KMS-11 (cell line): ENCODE data around the gene PCDHB4.

ENCODE experiments used
- H2AFZ ChIP-seq: fragments of 200-600 bp; sonication (generic); 2 replicates; pipeline ENCODE4 v1.6.1; 2016; ENCODE audit warnings: antibody characterized with exemption, mixed run types, low read depth
- H3K27ac ChIP-seq: fragments of 200-600 bp; sonication (generic); 2 replicates; pipeline ENCODE4 v1.6.1; 2016; ENCODE audit warnings: mild to moderate bottlenecking, mixed run types
- H3K27me3 ChIP-seq: fragments of 200-600 bp; sonication (generic); 2 replicates; pipeline ENCODE4 v1.6.1; 2017; ENCODE audit warnings: mild to moderate bottlenecking, low read depth, mixed run types, moderate library complexity; ENCODE audit not compliant: insufficient read depth
- H3K36me3 ChIP-seq: fragments of 200-600 bp; sonication (generic); 2 replicates; pipeline ENCODE4 v1.6.1; 2017; ENCODE audit warnings: mild to moderate bottlenecking, mixed run types; ENCODE audit not compliant: insufficient read depth
- H3K4me1 ChIP-seq: fragments of 200-600 bp; sonication (generic); 2 replicates; pipeline ENCODE4 v1.6.1; 2016; ENCODE audit warnings: mild to moderate bottlenecking, low read depth, mixed run types; ENCODE audit not compliant: poor library complexity, severe bottlenecking
- H3K4me2 ChIP-seq: fragments of 200-600 bp; sonication (generic); 2 replicates; pipeline ENCODE4 v1.7.0; 2016; ENCODE audit warnings: mild to moderate bottlenecking, mixed run types
- H3K4me3 ChIP-seq: fragments of 200-600 bp; sonication (generic); IDR thresholded peaks from 2 replicates; pipeline ENCODE4 v1.6.1; 2017; ENCODE audit warnings: low read depth, low read length, mixed read lengths; ENCODE audit not compliant: insufficient read depth
- H3K79me2 ChIP-seq: fragments of 200-600 bp; sonication (generic); 2 replicates; pipeline ENCODE4 v1.6.1; 2016; ENCODE audit warnings: low read depth, mixed run types; ENCODE audit not compliant: insufficient read depth
- H3K9ac ChIP-seq: fragments of 200-600 bp; sonication (generic); 2 replicates; pipeline ENCODE4 v1.6.1; 2016; ENCODE audit warnings: mild to moderate bottlenecking, mixed run types
- H4K20me1 ChIP-seq: fragments of 200-600 bp; sonication (generic); 2 replicates; pipeline ENCODE4 v1.6.1; 2016; ENCODE audit warnings: mild to moderate bottlenecking, mixed run types; ENCODE audit not compliant: insufficient read depth
- CTCF ChIP-seq: fragments of 200-600 bp; sonication (generic); conservative IDR thresholded peaks from 2 replicates; pipeline ENCODE4 v1.6.1; 2017; ENCODE audit warnings: low read depth, mild to moderate bottlenecking, antibody characterized with exemption, low read length, moderate library complexity, mixed read lengths

The PCDHB4 gene

GRCh38 chr5:141121563-141121962 lies at the start of gene PCDHB4:
PCDHB4 (plus strand) TSS chr5:141121818; CDS start chr5:141121999, 181 bp downstream.
- no peak within 1 kb of the TSS for H2AFZ ChIP-seq
- no peak for TF ChIP-seq CTCF

GRCh38 chr5:141077826-141078225 lies 43.8 kb upstream of the PCDHB4 start:
- Histone ChIP-seq H3K27ac (no peak overlapping the region), H3K4me3 (no peak overlapping the region)
- no peak for TF ChIP-seq CTCF

More at GRCh38 chr5:141121563-141121962, at the start of gene PCDHB4:
- H3K4me1 ChIP-seq: no peaks in the 10 kb centered on the region
- H3K4me3 ChIP-seq: no peak within 1 kb of the TSS
- H3K27me3 ChIP-seq: no peaks in the 10 kb centered on the region
- no peaks in the 10 kb centered on the region for H4K20me1 ChIP-seq
- H3K36me3 ChIP-seq: no peaks in the 10 kb centered on the region
- H3K79me2 ChIP-seq: no peaks in the 10 kb centered on the region
- H3K27ac ChIP-seq: no peak within 1 kb of the TSS
- H3K9ac ChIP-seq: no peak within 1 kb of the TSS
- H3K4me2 ChIP-seq: no peak within 1 kb of the TSS

GRCh38 chr5:141082228-141082627 lies 39.4 kb upstream of the PCDHB4 start:
- Histone ChIP-seq H3K36me3 (no peaks in the 10 kb centered on the region), H3K4me1 (no peaks in the 10 kb centered on the region), H3K4me3 (no peak overlapping the region), H3K27me3 (no peaks in the 10 kb centered on the region), H3K79me2 (no peaks in the 10 kb centered on the region), H3K9ac (no peak overlapping the region), H4K20me1 (no peaks in the 10 kb centered on the region), H2AFZ (no peak overlapping the region), H3K4me2 (no peak overlapping the region), H3K27ac (no peak overlapping the region)
- no peak for TF ChIP-seq CTCF

More at GRCh38 chr5:141077826-141078225, 43.8 kb upstream of the PCDHB4 start:
- no peaks in the 10 kb centered on the region for H4K20me1 ChIP-seq
- no peaks in the 10 kb centered on the region for H3K79me2 ChIP-seq
- no peaks in the 10 kb centered on the region for H3K4me1 ChIP-seq
- no peak overlapping the region for H3K9ac ChIP-seq
- no peak overlapping the region for H2AFZ ChIP-seq
- no peaks in the 10 kb centered on the region for H3K27me3 ChIP-seq
- no peaks in the 10 kb centered on the region for H3K36me3 ChIP-seq
- H3K4me2 ChIP-seq: no peak overlapping the region

GRCh38 chr5:141084487-141084989 lies 37.1 kb upstream of the PCDHB4 start:
- H3K4me3 ChIP-seq: no peak overlapping the region
- H3K79me2 ChIP-seq: no peaks in the 10 kb centered on the region
- H3K27ac ChIP-seq: no peak overlapping the region
- H3K9ac ChIP-seq: no peak overlapping the region
- H2AFZ ChIP-seq: no peak overlapping the region
- no peaks in the 10 kb centered on the region for H3K27me3 ChIP-seq
- no peaks in the 10 kb centered on the region for H3K36me3 ChIP-seq
- TF ChIP-seq CTCF: no peak
- no peaks in the 10 kb centered on the region for H3K4me1 ChIP-seq
- H3K4me2 ChIP-seq: no peak overlapping the region
- no peaks in the 10 kb centered on the region for H4K20me1 ChIP-seq
